HG03354 (cell line): ENCODE measurements around the gene TEKT2.
A peak's percentile ranks its signal among the peaks of the same experiment; 100 is the strongest.

Experiments used
- ATAC-seq: cut with Tn5 transposase; IDR thresholded peaks from one replicate; pipeline ENCODE4 v1.9.1; 2021; ENCODE audit warnings: mild to moderate bottlenecking; ENCODE audit not compliant: unreplicated experiment, poor library complexity, severe bottlenecking

TEKT2 gene

DNA sequence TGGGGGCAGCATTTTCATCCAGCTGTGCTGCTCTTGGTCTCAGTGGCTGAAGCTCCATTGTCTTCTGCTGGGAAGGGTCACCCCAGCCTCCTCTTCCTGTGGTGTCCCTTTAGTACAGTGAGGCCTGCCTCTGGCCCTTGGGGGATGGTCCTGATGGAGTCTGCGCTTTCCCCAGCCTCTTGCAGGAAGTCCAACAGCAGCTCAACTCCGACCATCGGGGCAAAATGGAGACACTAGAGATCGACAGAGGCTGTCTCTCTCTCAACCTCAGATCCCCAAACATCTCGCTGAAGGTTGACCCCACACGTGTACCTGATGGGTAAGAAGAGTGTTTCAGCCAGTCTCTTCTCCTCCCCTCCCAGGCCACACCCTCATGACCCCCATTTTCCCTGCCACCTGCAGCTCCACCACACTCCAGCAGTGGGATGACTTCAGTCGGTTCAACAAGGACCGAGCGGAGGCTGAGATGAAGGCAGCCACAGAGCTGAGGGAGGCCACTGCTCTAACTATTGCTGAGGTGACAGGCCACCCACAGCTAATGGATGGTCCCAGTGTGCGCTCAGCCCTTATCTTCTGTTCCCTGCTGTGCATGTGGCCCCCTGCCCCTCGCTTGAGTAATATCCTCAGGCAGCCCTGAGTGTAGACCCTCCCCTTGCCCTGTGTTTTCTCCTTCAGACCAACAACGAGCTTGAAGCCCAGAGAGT is 2.8 kb downstream of the TEKT2 start:
- no peak for ATAC-seq

DNA sequence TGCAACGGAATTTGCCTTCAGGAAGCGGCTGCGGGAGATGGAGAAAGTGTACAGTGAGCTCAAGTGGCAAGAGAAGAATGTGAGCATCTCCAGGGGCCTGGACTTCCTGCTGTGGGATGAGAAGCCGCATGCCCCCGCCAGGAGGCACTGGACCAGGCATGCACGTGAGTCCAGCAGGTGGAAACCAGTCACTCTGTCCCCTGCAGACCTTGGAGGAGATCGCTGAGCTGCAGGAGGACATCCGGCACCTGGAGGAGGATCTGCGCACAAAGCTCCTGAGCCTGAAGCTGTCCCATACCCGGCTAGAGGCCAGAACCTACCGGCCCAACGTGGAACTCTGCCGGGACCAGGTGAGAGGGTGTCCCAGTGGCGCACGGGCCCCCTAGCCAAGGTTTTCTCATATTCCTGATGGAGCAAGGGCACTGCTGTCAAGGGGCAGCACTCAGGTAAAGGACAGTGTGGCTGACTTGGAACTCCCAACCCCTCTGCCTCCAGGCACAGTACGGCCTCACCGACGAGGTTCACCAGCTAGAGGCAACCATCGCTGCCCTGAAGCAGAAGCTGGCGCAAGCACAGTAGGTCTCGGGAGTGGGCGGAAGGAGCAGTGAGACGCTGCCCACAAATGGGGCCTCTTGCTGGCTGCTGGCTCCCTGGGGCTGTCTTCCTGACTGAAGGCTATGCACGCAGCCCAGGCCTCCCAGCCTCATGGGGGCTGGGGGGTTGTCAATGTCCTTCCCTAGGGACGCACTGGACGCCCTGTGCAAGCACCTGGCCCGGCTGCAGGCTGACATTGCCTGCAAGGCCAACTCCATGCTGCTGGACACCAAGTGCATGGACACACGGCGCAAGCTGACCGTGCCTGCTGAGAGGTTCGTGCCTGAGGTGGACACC is 3.6 kb downstream of the TEKT2 start:
- ATAC-seq: no peak

- no peak for ATAC-seq
Observed at GRCh38 chr1:36088265-36088576, 4.3 kb downstream of the TEKT2 start.

DNA sequence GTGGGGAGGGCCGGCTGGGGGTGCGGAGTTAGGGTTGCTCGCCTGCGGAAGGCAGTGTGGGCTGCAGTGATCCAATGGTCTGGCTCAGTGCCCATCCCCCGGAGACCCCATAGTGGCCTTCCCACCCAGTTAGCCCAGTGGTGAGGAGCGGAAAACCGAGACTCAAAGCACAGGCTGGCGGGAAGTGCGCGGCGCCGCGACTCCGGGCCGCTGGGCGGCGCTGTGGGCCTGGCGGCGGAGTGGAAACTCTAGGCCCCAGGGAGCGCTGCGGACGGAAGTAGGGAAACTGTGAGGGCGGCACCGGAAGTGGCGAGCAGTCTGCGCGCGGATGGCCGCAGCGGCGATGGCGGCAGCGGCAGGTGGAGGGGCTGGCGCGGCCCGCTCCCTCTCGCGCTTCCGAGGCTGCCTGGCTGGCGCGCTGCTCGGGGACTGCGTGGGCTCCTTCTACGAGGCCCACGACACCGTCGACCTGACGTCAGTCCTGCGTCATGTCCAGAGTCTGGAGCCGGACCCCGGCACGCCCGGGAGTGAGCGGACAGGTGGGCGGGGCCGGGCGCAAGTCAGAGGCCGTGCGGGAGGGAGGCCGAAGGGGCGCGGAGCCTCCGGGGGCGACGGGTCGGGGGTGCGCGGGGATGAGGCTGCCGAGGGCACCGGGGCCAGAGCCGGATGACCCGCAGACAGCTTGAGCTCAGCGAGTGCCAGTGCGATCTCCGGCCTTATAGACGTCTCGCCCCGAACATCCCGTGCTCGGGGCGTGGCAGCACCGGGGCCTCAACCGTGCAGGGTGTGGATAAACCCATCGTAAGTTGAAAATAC is 4.9 kb downstream of the TEKT2 start, which contains the start of gene ADPRS:
ADPRS (plus strand) TSS at position 316 of the 816 bp plus-strand sequence; CDS start at position 329, 13 bp downstream.
- peak; percentile 89 for ATAC-seq

DNA sequence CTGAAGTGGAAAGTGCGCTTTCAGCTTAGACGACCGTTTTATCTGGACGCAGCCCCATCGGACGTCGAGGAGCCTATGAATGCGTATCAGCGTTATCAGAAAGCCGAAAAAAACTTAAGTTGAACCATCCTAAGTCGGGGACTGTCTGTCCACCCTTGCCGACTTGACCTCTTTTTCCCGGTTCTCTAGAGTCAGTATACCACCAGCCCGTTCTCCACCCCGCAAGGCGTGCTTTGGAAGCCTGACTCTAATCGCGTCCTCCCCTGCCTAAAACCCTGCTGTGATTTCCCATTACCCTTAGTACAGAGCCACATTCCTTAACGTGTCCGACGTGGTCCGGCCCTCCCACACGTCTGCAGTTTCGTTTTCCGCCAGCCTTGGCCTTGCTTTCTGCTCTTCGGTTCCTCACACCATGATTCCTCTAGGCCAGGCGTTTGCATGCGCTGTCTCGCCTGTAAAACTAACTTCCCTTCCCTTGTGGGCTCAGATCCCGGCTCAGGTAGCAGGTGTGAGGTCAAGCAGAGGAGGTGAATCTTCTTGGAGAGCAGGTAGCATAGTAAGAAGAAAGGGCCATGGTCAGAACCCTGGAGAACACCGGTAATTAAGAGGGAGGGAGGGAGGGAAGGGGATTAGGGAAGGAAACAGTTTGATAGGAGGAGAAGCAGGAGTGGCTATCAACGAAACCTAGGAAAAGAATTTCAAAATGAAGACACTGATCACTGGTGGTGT is 5.7 kb downstream of the TEKT2 start:
- ATAC-seq: no peak

DNA sequence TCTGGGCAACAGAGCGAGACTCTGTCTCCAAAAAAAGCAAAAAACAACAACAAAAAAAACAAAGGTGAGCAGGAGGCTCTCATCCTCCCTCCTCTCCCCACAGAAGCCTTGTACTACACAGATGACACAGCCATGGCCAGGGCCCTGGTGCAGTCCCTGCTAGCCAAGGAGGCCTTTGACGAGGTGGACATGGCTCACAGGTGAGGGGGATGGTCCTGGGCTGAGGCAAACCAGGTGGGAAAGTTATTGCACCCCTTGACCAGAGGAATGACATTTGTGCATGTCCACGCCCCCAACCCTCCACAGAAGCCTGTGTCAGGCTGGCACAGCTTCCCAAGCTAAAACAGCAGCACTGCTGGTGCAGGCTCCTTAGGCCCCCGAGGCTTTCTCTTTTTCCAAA is 7.2 kb downstream of the TEKT2 start:
- no peak for ATAC-seq

- ATAC-seq: no peak
Observed at GRCh38 chr1:36091698-36092097, 7.8 kb downstream of the TEKT2 start.

GRCh38 chr1:36092166-36092797 is 8.4 kb downstream of the TEKT2 start:
- no peak for ATAC-seq

DNA sequence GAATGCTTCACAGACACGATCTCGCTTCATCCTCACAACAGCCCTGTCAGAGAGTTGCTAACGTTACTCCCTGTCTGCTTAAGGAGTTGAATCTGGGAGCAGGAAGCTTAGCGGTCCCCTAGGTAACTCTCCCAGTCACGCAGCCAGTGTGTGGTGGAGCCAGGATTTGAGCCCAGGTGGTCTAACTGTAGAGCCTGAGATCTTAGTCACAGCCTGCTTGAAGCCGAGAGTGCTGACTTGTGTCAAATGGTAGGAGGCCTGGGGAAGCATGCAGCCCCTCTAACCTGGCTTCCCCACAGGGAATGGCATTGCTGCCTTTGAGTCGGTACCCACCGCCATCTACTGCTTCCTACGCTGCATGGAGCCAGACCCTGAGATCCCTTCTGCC is 8.9 kb downstream of the TEKT2 start:
- ATAC-seq: no peak

GRCh38 chr1:36093226-36093625 is 9.3 kb downstream of the TEKT2 start:
- no peak for ATAC-seq

- ATAC-seq: no peak
Observed at GRCh38 chr1:36093929-36094328, 10.0 kb downstream of the TEKT2 start.

GRCh38 chr1:36094621-36095061 is 10.7 kb downstream of the TEKT2 start:
- no peak for ATAC-seq

- no peak for ATAC-seq
Observed at GRCh38 chr1:36095760-36096405, 12.0 kb downstream of the TEKT2 start.

DNA sequence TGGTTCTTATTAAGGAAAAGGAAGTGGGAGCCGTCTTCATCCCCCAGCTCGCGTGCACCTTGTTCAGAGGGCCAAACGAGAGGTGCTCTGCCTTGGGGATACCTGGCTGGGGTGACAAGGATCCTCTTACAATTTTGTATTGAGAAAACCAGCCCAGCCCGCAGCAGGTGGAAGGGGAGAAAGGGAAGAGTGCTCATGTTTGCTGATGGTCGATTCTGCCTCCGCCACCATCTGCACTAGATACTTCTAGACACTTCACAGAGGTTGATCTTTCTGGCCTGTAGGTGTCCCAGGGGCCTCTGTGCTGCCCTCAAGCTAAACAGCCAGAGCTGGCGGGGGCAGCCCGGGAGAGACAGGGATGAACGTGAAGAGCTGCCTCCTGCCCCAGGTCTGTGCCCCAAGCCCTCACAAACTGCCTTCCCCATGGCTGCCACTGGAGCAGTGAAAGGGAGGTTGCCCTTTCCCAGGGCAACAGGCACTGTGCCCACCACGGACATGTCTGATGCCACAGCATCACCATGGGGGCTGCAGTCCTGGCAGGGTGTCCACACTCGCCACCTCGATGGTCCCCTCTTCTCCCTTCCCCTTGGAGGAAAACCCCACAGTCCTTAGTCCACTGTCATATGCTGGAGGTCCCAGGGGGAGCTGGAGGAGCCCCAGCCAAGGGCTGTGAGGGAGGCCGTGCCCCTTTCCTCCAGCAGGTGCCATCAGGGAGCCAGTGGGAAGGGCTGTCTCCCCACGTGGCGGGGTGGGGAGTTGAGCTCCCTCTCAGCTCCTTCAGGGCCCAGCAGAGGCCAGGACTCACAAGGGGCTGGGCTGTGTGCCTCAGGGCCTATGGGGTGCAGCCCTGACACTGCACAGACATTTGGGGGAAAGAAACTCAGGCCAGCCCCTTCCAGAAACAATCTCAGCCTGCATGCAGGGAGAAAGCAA is 12.9 kb downstream of the TEKT2 start:
- ATAC-seq: no peak

DNA sequence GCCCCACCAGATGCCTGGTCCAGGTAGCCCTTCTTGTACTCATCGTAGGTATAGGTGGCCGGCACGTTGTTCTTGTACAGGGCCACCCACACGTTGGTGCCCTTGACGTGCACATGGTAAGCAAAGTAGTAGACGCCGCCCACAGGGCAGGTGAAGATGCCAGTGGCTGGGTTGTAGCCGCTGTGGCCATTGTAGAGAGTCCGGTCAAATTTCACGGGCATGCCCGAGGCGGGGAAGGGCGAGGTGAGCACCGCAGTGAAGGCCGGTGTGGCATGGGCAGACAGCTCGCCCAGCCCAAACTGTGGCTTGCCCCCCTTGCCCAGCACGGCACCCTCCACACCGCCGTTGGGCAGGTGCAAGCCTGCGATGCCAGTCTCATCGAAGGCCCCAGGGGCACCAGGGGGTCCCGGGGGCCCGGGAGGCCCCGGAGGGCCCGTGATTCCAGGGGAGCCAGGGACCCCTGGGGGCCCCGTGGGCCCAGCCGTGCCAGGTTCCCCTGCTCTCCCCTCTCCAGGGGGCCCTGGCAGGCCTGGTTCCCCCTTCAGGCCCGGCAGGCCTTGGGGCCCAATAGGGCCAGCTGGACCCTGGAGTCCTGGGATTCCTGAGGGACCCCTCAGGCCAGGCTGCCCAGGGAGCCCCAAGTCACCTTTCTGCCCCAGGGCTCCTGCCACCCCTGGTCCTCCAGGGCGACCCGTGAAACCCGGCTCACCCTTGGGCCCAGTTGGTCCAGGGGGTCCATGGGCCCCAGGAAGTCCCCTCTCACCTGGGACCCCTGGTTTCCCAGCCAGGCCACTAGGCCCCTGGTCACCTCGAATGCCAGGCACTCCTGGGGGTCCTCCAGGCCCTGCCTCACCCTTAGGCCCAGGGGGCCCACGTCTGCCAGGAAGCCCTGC is 14.0 kb downstream of the TEKT2 start:
- no peak for ATAC-seq

DNA sequence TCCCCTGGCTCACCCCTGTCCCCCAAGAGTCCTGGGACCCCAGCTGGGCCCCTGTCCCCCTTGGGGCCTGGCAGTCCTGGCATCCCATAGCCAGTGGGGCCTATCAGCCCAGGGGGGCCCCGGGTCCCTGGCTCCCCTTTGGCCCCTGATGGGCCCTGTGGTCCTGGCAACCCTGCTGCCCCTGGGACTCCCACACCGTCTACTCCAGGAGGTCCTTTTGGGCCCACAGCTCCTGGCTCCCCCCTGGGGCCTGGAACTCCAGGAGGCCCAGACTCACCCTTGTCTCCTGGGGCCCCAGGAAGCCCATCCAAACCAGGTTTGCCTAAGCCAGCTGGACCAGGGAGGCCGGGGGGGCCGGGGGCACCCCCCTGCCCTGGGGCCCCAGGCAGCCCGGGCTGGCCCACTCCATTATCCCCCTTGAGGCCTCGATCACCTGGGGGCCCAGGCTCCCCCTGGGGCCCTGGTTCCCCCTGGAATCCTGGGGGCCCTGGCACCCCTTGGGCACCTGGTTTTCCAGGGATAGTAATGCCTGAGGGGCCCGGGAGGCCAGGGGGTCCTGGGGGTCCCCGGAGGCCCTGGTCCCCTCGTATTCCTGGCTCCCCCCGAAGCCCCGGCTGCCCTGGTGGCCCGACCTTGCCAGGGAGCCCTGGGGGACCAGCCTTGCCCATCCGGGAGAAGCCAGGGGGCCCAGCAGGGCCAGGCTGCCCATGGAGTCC is 14.9 kb downstream of the TEKT2 start:
- ATAC-seq: no peak
